DMS79 treated with DMSO at 0.1 percent for 48 hours (cell line): ENCODE results near the gene PLEK.
"Not testable (repeated sequence)": the region's sequence is repeated elsewhere in the genome, so short reads cannot be mapped to it uniquely, and the experiment has no call there.

Source experiments
- DNase-seq: peaks from one replicate; lab custom pipeline; 2025; lab: John Stamatoyannopoulos, UW

PLEK gene

GRCh38 chr2:68441179-68441993 lies 76.3 kb downstream of the PLEK start:
- peak; percentile 72 for DNase-seq

GRCh38 chr2:68441994-68442322 lies 76.9 kb downstream of the PLEK start:
- DNase-seq = no peak

- DNase-seq = not testable (repeated sequence)
Measured at GRCh38 chr2:68446425-68446824, 81.3 kb downstream of the PLEK start.
